ENCODE results near the gene LYZL2. TPM values are rescaled to one million over a fixed set of nuclear protein-coding genes. Genes with fewer than 3 reads are reported as not detected.
"Not testable (repeated sequence)": the region's sequence is repeated elsewhere in the genome, so short reads cannot be mapped to it uniquely, and the experiment has no call there.

Gene LYZL2
- total RNA-seq, 2 donors from 2014 or later, result not detected

DNA sequence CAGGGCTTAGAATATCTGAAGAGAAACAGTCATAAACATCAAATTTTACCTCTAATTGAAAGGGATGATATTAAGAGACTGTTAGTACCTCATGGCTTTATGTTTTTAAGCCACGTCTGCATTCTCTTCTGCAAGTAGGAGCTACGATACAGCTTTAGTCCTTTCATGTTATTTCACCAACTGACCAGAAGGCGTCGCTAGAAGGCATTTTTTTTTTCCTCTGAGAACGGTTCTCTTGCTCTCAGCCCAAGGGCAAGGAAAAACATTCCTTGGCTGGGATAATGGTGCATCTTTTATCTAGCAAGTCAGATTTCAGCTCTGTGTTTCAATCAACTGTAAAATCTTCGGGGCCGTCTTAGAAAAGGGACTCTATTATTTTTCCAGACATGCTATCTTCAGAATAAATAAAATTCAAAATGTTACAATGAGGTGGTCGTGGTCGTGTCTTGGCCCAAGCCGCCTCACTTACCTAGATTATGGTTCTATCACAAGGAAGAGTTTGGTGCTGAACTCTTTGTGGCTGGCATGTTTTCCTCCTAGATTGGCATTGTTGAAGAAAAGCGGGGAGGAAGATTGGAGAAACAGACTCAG is 41.6 kb upstream of the LYZL2 start:
- peaks cover 0 to 4% of the 10 kb centered on the region in 2 donors for H3K4me1 ChIP-seq (ENCODE audit: control insufficient read depth in 1 of 2, low read depth in 2 of 2)
- no peaks in the 10 kb centered on the region for H3K36me3 ChIP-seq
- DNase-seq (ENCODE audit: low spot score) (no peak), ATAC-seq (ENCODE audit: insufficient number of reproducible peaks, low FRiP score, low read depth) (peak; percentile 72)
- no peaks in the 10 kb centered on the region for H3K9me3 ChIP-seq
- H3K27ac ChIP-seq, result no peak overlapping the region
- H3K27me3 ChIP-seq (replicated peaks; ENCODE audit: insufficient read depth), result no peaks in the 10 kb centered on the region
- TF ChIP-seq, protein P1, sequence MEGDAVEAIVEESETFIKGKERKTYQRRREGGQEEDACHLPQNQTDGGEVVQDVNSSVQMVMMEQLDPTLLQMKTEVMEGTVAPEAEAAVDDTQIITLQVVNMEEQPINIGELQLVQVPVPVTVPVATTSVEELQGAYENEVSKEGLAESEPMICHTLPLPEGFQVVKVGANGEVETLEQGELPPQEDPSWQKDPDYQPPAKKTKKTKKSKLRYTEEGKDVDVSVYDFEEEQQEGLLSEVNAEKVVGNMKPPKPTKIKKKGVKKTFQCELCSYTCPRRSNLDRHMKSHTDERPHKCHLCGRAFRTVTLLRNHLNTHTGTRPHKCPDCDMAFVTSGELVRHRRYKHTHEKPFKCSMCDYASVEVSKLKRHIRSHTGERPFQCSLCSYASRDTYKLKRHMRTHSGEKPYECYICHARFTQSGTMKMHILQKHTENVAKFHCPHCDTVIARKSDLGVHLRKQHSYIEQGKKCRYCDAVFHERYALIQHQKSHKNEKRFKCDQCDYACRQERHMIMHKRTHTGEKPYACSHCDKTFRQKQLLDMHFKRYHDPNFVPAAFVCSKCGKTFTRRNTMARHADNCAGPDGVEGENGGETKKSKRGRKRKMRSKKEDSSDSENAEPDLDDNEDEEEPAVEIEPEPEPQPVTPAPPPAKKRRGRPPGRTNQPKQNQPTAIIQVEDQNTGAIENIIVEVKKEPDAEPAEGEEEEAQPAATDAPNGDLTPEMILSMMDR (IDR thresholded peaks at IDR 0.05), result peak; percentile 79
- peak overlapping the region; percentile 65 for H3K4me3 ChIP-seq

DNA sequence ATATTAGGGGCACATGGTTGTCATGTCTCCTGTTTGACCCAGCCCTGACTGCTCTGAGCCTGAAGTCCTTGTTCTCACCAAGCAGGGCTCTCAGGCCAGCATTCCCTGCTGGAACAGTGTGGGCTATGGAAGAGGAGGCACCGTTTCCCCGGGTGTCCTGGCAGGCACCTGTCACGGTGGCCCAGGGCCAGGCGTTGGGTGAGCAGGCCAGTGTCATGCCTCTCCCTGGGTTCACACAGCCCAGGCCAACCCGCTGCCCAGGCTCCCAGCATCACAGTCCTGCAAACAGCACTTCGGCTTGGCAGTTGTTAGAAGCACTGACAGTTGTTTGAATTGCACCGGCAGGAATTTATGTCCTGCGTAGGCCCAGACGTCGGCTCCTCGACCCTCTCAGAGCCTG is 38.4 kb upstream of the LYZL2 start:
- H3K27ac ChIP-seq; H3K27me3 ChIP-seq (replicated peaks; ENCODE audit: insufficient read depth); H3K36me3 ChIP-seq; DNase-seq (ENCODE audit: low spot score); H3K9me3 ChIP-seq; ATAC-seq (ENCODE audit: insufficient number of reproducible peaks, low FRiP score, low read depth); H3K4me3 ChIP-seq; H3K4me1 ChIP-seq (ENCODE audit: control insufficient read depth in 1 of 2, low read depth in 2 of 2): not testable (repeated sequence)

DNA sequence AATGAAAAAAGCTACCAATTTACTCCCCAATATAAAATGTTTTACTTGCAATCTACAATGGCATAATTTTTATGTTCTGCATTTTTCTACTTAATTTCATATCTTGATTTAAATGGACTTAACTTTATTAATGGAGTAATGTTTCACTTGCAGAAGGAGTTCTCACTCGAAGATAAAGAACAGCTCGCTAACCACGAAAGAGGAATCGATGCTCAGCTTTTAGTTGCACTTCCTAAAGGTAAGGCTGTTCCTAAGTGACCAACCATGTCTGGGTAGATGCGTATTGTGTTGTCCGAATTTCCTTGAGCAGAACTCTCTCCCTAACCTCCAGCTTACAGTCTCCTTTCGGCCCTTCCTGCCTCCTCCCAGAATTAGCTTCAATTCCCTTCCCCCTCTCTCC is 33.9 kb upstream of the LYZL2 start:
- DNase-seq (ENCODE audit: low spot score); H3K36me3 ChIP-seq; ATAC-seq (ENCODE audit: insufficient number of reproducible peaks, low FRiP score, low read depth); H3K27ac ChIP-seq; H3K4me3 ChIP-seq; H3K27me3 ChIP-seq (replicated peaks; ENCODE audit: insufficient read depth); H3K4me1 ChIP-seq (ENCODE audit: control insufficient read depth in 1 of 2, low read depth in 2 of 2); H3K9me3 ChIP-seq: not testable (repeated sequence)

DNA sequence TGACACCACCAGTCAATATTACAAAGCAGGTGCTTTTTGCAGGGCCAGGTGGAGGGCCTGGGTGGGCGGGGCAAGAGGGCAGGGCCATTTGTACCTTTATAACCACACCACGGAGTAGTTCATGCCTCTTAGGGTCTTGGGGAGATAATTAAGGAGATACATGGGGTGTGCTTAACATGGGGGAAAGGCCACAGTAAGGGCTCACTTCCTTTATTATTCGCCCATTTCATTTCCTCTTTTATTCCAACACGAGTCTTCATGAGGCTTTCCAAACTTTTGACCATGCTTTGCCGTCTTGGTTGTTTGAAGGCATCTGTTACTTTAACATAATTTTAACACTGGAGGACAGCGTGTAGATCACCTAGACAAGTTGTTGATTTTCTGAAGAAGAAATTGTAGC is 33.3 kb upstream of the LYZL2 start:
- Histone ChIP-seq H3K4me1 (ENCODE audit: control insufficient read depth in 1 of 2, low read depth in 2 of 2) (no peaks in the 10 kb centered on the region), H3K4me3 (no peak overlapping the region), H3K27me3 (replicated peaks; ENCODE audit: insufficient read depth) (no peaks in the 10 kb centered on the region), H3K9me3 (no peaks in the 10 kb centered on the region), H3K27ac (no peak overlapping the region), H3K36me3 (no peaks in the 10 kb centered on the region)
- ATAC-seq (ENCODE audit: insufficient number of reproducible peaks, low FRiP score, low read depth) (no peak), DNase-seq (ENCODE audit: low spot score) (no peak)
- TF ChIP-seq, protein P1 (IDR thresholded peaks at IDR 0.05), result no peak

DNA sequence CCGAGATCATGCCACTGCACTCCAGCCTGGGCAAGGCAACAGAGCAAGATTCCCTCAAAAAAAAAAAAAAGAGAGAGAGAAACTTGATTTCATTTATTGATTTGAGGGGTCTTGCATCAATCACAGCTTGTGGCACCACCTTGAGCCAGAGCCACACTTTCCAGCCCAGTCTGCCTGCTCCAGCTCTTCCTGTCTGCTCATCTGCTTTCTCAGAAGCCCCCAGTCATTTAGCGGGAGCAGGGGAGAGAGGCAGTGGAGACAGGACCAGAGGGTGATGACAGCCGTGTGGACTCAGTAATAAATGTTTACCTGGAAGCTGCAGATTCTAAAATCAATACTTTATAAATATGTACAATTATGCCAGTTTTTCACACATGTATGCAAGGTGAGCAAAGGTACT is 30.8 kb upstream of the LYZL2 start:
- peaks cover under 1 to 13% of the 10 kb centered on the region in 2 donors for H3K4me1 ChIP-seq (ENCODE audit: control insufficient read depth in 1 of 2, low read depth in 2 of 2)
- H3K9me3 ChIP-seq; H3K27ac ChIP-seq; H3K27me3 ChIP-seq (replicated peaks; ENCODE audit: insufficient read depth); H3K4me3 ChIP-seq; ATAC-seq (ENCODE audit: insufficient number of reproducible peaks, low FRiP score, low read depth); DNase-seq (ENCODE audit: low spot score); H3K36me3 ChIP-seq: not testable (repeated sequence)

DNA sequence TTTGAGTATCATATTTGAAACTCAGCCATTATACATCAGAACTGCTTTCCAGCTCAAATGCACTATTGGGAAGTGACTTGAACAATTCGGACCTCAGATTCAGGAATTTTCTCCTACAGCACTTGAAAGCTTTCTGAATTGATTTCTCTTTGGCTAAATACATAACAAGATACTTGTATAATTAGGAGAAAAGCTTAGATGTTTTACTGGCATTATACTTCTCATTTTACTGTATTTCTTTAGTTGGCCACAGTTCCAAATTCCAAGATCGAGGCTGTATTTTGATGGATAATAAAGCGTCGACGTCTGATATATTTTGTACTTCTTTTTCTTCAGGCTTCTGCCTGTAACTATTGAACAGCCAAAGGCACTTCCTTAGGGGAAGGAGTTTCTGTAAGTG is 26.7 kb upstream of the LYZL2 start:
- Histone ChIP-seq H3K27ac (no peak overlapping the region), H3K36me3 (no peaks in the 10 kb centered on the region), H3K4me1 (ENCODE audit: control insufficient read depth in 1 of 2, low read depth in 2 of 2) (peaks cover 10 to 28% of the 10 kb centered on the region in 2 donors), H3K9me3 (no peaks in the 10 kb centered on the region), H3K4me3 (peak overlapping the region; percentile 27), H3K27me3 (replicated peaks; ENCODE audit: insufficient read depth) (no peaks in the 10 kb centered on the region)
- DNase-seq (ENCODE audit: low spot score) (no peak), ATAC-seq (ENCODE audit: insufficient number of reproducible peaks, low FRiP score, low read depth) (no peak)
- TF ChIP-seq, protein P1 (IDR thresholded peaks at IDR 0.05), result no peak

DNA sequence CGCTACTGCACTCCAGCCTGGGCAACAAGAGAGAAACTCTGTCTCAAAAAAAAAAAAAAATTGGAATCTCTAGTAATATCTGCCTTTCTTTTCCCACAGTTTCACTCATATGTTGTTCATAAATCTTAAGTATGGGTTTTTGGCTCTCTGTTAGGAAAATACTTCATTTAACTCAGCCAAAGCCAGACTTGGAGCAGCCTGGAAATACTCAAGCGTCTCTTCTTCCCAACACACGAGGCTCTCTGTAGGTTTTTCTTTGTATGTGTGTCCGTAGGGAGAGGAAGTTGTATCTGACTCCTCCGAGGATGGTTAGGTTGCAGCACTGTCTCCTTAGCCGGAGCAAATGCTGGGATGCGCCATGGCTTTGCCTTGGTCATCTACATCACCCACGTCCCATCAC is 25.4 kb upstream of the LYZL2 start:
- not testable (repeated sequence) for H3K9me3 ChIP-seq; H3K27me3 ChIP-seq (replicated peaks; ENCODE audit: insufficient read depth); H3K36me3 ChIP-seq; H3K27ac ChIP-seq; ATAC-seq (ENCODE audit: insufficient number of reproducible peaks, low FRiP score, low read depth); DNase-seq (ENCODE audit: low spot score)
- Histone ChIP-seq H3K4me3 (peak overlapping the region; percentile 41), H3K4me1 (ENCODE audit: control insufficient read depth in 1 of 2, low read depth in 2 of 2) (peaks cover 10 to 32% of the 10 kb centered on the region in 2 donors)

DNA sequence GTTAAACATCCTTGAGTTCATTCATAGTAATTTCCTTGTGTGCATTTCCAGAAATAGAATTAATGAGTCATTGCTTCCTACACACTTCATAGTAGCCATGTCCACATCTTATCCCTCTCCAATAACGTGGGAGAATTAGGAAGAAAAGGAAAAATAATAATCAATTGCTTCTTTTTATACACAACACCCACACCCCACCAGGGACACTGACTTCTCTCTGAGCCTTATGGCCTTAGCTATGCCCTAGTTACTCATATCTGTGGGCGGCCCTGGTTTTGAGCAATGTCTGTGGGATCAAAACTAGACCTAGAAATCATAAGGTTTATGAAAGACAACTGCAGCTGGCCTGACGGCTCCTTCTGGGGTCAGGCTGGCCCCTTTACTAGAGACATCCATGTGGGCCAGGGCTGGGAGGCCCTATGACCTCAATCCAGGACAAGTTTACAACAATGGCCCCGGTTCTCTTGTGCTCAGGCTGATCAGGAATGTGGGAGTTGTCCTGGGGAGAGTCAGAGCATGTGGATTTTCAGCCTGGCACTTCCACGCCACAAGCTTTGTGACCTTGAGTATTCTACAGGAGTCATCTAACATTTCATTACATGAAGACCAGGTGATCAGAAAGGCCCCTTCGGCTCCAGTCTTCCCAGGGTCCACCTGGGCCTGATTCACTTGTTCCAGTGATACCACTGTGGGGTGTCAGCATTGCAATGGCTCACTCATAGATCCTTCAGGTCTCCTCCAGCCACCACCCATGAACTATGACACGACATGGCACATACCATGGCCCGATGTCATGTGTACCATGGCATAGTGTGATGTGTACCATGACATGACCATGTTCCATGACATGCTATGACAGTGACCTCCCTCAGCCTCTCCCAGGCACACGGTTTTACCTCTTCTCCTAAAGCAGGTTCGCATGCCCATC is 22.2 kb upstream of the LYZL2 start:
- not testable (repeated sequence) for H3K36me3 ChIP-seq; H3K27me3 ChIP-seq (replicated peaks; ENCODE audit: insufficient read depth); ATAC-seq (ENCODE audit: insufficient number of reproducible peaks, low FRiP score, low read depth); DNase-seq (ENCODE audit: low spot score); H3K4me3 ChIP-seq; H3K9me3 ChIP-seq
- Histone ChIP-seq H3K27ac (peak overlapping the region in 1 of 2 donors; percentile 30), H3K4me1 (ENCODE audit: control insufficient read depth in 1 of 2, low read depth in 2 of 2) (peaks cover 10 to 31% of the 10 kb centered on the region in 2 donors)
